Neural progenitor cell (in vitro differentiated cells): ENCODE data around the gene SLC25A43. TPM values are rescaled to one million over a fixed set of nuclear protein-coding genes. Genes with fewer than 3 reads are reported as not detected.
"Not testable (repeated sequence)": the region's sequence is repeated elsewhere in the genome, so short reads cannot be mapped to it uniquely, and the experiment has no call there.

Experiments
- DNase-seq: peaks from one replicate; pipeline ENCODE4 v3.0.0-alpha.2; 2016; ENCODE audit warnings: low spot score
- H2AFZ ChIP-seq: fragments of 200-600 bp; sonication (generic); replicated peaks from 2 replicates; pipeline ENCODE4 v1.6.1; 2016; ENCODE audit warnings: antibody characterized with exemption
- H3F3A ChIP-seq: fragments of 200-600 bp; sonication (generic); 2 replicates; pipeline ENCODE4 v1.6.1; 2016; ENCODE audit warnings: antibody characterized with exemption, low read depth
- H3K27ac ChIP-seq: fragments of 200-600 bp; sonication (generic); 2 replicates; pipeline ENCODE4 v1.5.1; 2016; ENCODE audit warnings: mild to moderate bottlenecking
- H3K27me3 ChIP-seq: fragments of 200-600 bp; sonication (generic); 2 replicates; pipeline ENCODE4 v1.6.1; 2016; ENCODE audit warnings: mild to moderate bottlenecking, moderate library complexity
- H3K36me3 ChIP-seq: fragments of 200-600 bp; sonication (generic); 2 replicates; pipeline ENCODE4 v1.5.1; 2016
- H3K4me1 ChIP-seq: fragments of 200-600 bp; sonication (generic); 2 replicates; pipeline ENCODE4 v1.6.1; 2016; ENCODE audit warnings: mixed run types
- H3K4me2 ChIP-seq: fragments of 200-600 bp; sonication (generic); 2 replicates; pipeline ENCODE4 v1.6.1; 2016
- H3K4me3 ChIP-seq: fragments of 200-600 bp; sonication (generic); 2 replicates; pipeline ENCODE4 v1.5.1; 2016
- H3K79me2 ChIP-seq: fragments of 200-600 bp; sonication (generic); 2 replicates; pipeline ENCODE4 v1.6.1; 2016; ENCODE audit warnings: low read depth
- H3K9ac ChIP-seq: fragments of 200-600 bp; sonication (generic); 2 replicates; pipeline ENCODE4 v1.6.1; 2016
- H3K9me3 ChIP-seq: fragments of 200-600 bp; sonication (generic); 2 replicates; pipeline ENCODE4 v1.5.1; 2016; ENCODE audit warnings: low read depth
- H4K20me1 ChIP-seq: fragments of 200-600 bp; sonication (generic); 2 replicates; pipeline ENCODE4 v1.6.1; 2016; ENCODE audit warnings: low read depth
- H3K27ac Mint-ChIP-seq: 3 replicates; pipeline ENCODE4 v1.8.0; 2021; ENCODE audit warnings: mixed read lengths
- H3K27me3 Mint-ChIP-seq: 2 replicates; pipeline ENCODE4 v1.8.0; 2022; ENCODE audit warnings: low read depth, mild to moderate bottlenecking, inconsistent platforms, moderate library complexity, mixed read lengths; ENCODE audit not compliant: insufficient read depth
- H3K36me3 Mint-ChIP-seq: 3 replicates; pipeline ENCODE4 v1.8.0; 2021; ENCODE audit warnings: mixed read lengths
- H3K4me1 Mint-ChIP-seq: 3 replicates; pipeline ENCODE4 v1.8.0; 2021; ENCODE audit warnings: mixed read lengths
- H3K4me3 Mint-ChIP-seq: 3 replicates; pipeline ENCODE4 v1.8.0; 2021; ENCODE audit warnings: mild to moderate bottlenecking, moderate library complexity, mixed read lengths
- H3K9me3 Mint-ChIP-seq: 3 replicates; pipeline ENCODE4 v1.8.0; 2020; ENCODE audit warnings: mixed read lengths
- EZH2 ChIP-seq: fragments of 200-600 bp; sonication (generic); IDR thresholded peaks from 2 replicates; pipeline ENCODE4 v1.6.1; 2017; ENCODE audit warnings: antibody characterized with exemption, mild to moderate bottlenecking, moderate library complexity
- EZH2phosphoT487 ChIP-seq: fragments of 200-600 bp; sonication (generic); IDR thresholded peaks from 2 replicates; pipeline ENCODE4 v1.6.1; 2017; ENCODE audit warnings: antibody characterized with exemption
- total RNA-seq: library from RNA; depleted of rRNA; stranded (reverse); fragments of >200 nt; gene quantifications from 2 replicates; pipeline ENCODE4 v1.2.3, GENCODE V29; 2015; ENCODE audit warnings: low replicate concordance
- TF ChIP-seq, protein P1 (sequence below): fragments of 200-600 bp; sonication (generic); IDR thresholded peaks from 2 replicates; pipeline ENCODE4 v1.5.1; 2017; ENCODE audit warnings: antibody characterized with exemption, mild to moderate bottlenecking

SLC25A43 gene
- total RNA-seq, 1 donor from 2014 or later, result 5.4 TPM

DNA sequence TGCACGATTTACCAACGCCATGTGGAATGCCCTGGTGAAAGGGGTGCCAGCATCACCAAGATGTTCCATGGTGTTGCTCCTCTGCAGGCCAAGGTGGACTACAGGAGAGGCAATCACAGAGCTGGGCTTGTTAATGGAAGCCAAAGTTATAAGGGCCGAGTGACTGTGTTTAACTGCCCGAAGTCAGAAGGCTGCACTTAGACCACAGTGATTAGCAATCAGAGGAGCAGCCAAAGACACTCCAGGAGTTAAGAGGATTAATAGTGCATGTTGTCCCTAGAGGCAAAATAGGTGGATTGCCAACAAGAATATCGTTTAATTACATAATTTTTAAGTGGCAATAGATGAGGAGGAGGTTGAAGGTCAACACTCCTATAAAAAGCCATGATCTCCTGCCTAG lies 22.8 kb upstream of the SLC25A43 start:
- H3K4me3 ChIP-seq, result no peak overlapping the region
- DNase-seq, result no peak
- H3K9me3 Mint-ChIP-seq, result no peaks in the 10 kb centered on the region
- no peaks in the 10 kb centered on the region for H3K79me2 ChIP-seq
- no peaks in the 10 kb centered on the region for H3K36me3 Mint-ChIP-seq
- H3K4me3 Mint-ChIP-seq, result no peak overlapping the region
- no peak overlapping the region for H3K27ac ChIP-seq
- H4K20me1 ChIP-seq, result no peaks in the 10 kb centered on the region
- no peak overlapping the region for H3K4me2 ChIP-seq
- no peak overlapping the region for H3K9ac ChIP-seq
- H3K4me1 ChIP-seq, result no peaks in the 10 kb centered on the region
- H3F3A ChIP-seq, result no peaks in the 10 kb centered on the region
- H3K27ac Mint-ChIP-seq, result no peak overlapping the region
- H3K4me1 Mint-ChIP-seq, result no peaks in the 10 kb centered on the region
- no peak overlapping the region for H2AFZ ChIP-seq
- no peaks in the 10 kb centered on the region for H3K9me3 ChIP-seq
- H3K36me3 ChIP-seq, result no peaks in the 10 kb centered on the region
- H3K27me3 ChIP-seq, result no peaks in the 10 kb centered on the region
- no peak for TF ChIP-seq EZH2phosphoT487
- TF ChIP-seq, protein P1, sequence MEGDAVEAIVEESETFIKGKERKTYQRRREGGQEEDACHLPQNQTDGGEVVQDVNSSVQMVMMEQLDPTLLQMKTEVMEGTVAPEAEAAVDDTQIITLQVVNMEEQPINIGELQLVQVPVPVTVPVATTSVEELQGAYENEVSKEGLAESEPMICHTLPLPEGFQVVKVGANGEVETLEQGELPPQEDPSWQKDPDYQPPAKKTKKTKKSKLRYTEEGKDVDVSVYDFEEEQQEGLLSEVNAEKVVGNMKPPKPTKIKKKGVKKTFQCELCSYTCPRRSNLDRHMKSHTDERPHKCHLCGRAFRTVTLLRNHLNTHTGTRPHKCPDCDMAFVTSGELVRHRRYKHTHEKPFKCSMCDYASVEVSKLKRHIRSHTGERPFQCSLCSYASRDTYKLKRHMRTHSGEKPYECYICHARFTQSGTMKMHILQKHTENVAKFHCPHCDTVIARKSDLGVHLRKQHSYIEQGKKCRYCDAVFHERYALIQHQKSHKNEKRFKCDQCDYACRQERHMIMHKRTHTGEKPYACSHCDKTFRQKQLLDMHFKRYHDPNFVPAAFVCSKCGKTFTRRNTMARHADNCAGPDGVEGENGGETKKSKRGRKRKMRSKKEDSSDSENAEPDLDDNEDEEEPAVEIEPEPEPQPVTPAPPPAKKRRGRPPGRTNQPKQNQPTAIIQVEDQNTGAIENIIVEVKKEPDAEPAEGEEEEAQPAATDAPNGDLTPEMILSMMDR, result no peak
- H3K27me3 Mint-ChIP-seq, result no peaks in the 10 kb centered on the region

DNA sequence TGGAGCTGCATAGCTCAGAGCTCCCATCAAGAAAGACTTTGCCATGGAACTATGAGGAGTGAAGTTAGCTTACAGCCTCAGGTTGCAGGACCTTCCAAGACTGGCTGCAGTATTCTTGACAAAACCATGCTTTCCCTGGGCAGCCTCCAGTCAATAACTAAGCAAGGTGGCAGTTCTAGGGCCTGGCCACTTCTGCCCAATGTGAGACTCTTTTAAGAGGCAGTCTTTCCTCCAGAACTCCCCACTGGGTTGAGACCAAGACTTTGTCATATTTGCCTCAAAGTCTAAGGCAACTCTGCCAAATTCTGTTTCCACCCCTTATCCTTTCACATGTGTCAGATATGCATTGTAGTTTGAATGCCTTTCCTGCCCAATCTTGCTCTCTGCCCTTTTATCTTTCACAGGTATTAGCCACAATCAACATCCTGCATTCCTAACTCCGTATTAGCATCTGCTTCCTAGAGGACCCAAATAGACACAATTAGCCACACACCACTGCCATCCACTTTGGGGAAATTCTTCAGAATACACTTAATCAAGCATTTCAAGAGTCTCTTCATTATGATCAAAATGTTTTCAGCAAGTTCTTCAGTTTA lies 17.7 kb upstream of the SLC25A43 start:
- no peaks in the 10 kb centered on the region for H3F3A ChIP-seq
- no peak overlapping the region for H3K4me2 ChIP-seq
- no peak overlapping the region for H3K27ac ChIP-seq
- no peaks in the 10 kb centered on the region for H3K4me1 ChIP-seq
- H3K27me3 ChIP-seq, result no peaks in the 10 kb centered on the region
- H3K79me2 ChIP-seq, result no peaks in the 10 kb centered on the region
- no peaks in the 10 kb centered on the region for H3K27me3 Mint-ChIP-seq
- TF ChIP-seq, protein P1, result no peak
- TF ChIP-seq EZH2 (no peak), EZH2phosphoT487 (no peak)
- H3K9me3 ChIP-seq, result no peaks in the 10 kb centered on the region
- peaks cover 5% of the 10 kb centered on the region for H3K9me3 Mint-ChIP-seq
- no peak overlapping the region for H3K4me3 Mint-ChIP-seq
- no peak overlapping the region for H3K9ac ChIP-seq
- no peaks in the 10 kb centered on the region for H3K36me3 ChIP-seq
- H3K36me3 Mint-ChIP-seq, result no peaks in the 10 kb centered on the region
- no peak overlapping the region for H3K4me3 ChIP-seq
- H4K20me1 ChIP-seq, result no peaks in the 10 kb centered on the region
- H3K27ac Mint-ChIP-seq, result no peak overlapping the region
- no peak overlapping the region for H2AFZ ChIP-seq
- H3K4me1 Mint-ChIP-seq, result no peaks in the 10 kb centered on the region
- no peak for DNase-seq

DNA sequence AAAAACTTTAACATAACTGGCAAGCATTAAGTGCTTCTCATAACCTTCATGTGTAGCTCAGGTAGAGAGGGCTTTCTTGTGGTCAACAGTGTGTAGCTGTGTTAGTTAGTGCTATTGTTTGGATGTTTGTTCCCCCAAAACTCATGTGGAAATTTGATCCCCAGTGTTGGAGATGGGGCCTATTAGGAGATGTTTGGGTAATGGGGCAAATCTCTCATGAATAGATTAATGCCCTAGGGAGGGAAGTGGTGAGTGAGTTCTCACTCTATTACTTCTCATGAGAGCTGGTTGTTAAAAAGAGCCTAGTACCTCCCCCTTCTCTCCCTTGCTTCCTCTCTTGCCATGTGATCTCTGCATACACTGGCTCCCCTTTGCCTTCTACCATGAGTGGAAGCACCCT lies 16.5 kb upstream of the SLC25A43 start:
- Histone ChIP-seq H3K9me3 (no peaks in the 10 kb centered on the region), H2AFZ (no peak overlapping the region), H4K20me1 (no peaks in the 10 kb centered on the region), H3K79me2 (no peaks in the 10 kb centered on the region), H3K9ac (no peak overlapping the region), H3F3A (no peaks in the 10 kb centered on the region), H3K4me1 (no peaks in the 10 kb centered on the region), H3K27me3 (no peaks in the 10 kb centered on the region), H3K4me2 (no peak overlapping the region), H3K36me3 (no peaks in the 10 kb centered on the region), H3K27ac (no peak overlapping the region), H3K4me3 (no peak overlapping the region)
- Mint-ChIP-seq H3K36me3 (no peaks in the 10 kb centered on the region), H3K4me1 (no peaks in the 10 kb centered on the region), H3K27me3 (no peaks in the 10 kb centered on the region), H3K4me3 (no peak overlapping the region), H3K9me3 (peaks cover 6% of the 10 kb centered on the region), H3K27ac (no peak overlapping the region)
- no peak for DNase-seq
- TF ChIP-seq EZH2 (no peak), EZH2phosphoT487 (no peak)
- TF ChIP-seq, protein P1, result no peak

DNA sequence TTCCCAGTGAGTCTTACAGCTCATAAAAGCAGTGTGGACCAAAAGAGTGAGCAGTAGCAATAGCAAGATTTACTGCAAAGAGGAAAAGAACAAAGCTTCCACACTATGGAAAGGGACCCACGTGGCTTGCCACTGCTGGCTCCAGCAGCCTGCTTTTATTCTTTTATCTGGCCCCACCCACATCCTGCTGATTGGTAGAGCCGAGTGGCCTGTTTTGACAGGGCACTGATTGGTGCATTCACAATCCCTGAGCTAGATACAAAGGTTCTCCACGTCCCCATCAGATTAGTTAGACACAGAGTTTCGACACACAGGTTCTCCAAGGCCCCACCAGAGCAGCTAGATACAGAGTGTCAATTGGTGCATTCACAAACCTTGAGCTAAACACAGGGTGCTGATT lies 12.5 kb upstream of the SLC25A43 start:
- H3K4me2 ChIP-seq, H3K79me2 ChIP-seq, H3F3A ChIP-seq, H3K36me3 ChIP-seq, H3K9me3 ChIP-seq, H2AFZ ChIP-seq, H3K4me3 ChIP-seq, H4K20me1 ChIP-seq, H3K27me3 Mint-ChIP-seq, H3K36me3 Mint-ChIP-seq, H3K9ac ChIP-seq, DNase-seq, H3K27ac ChIP-seq, H3K4me1 ChIP-seq, H3K4me3 Mint-ChIP-seq, H3K27me3 ChIP-seq: not testable (repeated sequence)
- Mint-ChIP-seq H3K4me1 (peaks cover 11% of the 10 kb centered on the region), H3K27ac (peak overlapping the region; percentile 66), H3K9me3 (peaks cover 11% of the 10 kb centered on the region)

DNA sequence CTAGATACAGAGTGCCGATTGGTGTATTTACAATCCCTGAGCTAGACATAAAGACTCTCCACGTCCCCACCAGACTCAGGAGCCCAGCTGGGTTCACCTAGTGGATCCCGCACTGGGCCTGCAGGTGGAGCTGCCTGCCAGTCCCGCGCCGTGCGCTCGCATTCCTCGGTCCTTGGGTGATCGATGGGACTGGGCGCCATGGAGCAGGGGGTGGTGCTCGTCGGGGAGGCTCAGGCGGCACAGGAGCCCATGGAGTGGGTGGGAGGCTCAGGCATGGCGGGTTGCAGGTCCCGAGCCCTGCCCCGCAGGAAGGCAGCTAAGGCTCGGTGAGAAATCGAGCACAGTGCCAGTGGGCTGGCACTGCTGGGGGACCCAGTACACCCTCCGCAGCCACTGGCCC lies 11.7 kb upstream of the SLC25A43 start:
- not testable (repeated sequence) for H2AFZ ChIP-seq, H3K27ac ChIP-seq, H3K36me3 ChIP-seq, H3K27me3 ChIP-seq, H3K4me3 Mint-ChIP-seq, H4K20me1 ChIP-seq, H3K27ac Mint-ChIP-seq, H3K79me2 ChIP-seq, H3F3A ChIP-seq, H3K9me3 ChIP-seq, H3K4me2 ChIP-seq, H3K4me1 ChIP-seq, H3K9ac ChIP-seq, H3K36me3 Mint-ChIP-seq, H3K27me3 Mint-ChIP-seq, H3K4me3 ChIP-seq, DNase-seq
- Mint-ChIP-seq H3K9me3 (peaks cover 11% of the 10 kb centered on the region), H3K4me1 (peaks cover 11% of the 10 kb centered on the region)
